ENCODE measurements around the gene WDR26.

DNA sequence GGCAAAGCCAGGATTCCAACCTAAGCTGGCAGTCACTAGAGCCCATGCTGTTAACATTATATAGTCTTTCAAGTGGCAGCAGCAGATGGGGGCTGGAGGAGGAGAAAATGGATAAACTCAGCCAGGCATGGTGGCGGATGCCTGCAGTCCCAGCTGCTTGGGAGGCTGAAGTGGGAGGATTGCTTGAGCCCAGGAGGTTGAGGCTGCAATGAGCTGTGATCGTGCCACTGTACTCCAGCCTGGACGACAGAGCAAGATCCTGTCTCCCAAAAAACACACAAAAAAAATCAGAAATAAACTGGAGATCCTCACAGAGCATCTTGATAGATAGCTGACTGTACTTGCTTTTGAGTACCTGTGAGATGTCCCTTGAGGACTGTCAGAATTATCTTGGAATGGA is 13.4 kb upstream of the WDR26 start:
- TF ChIP-seq, protein P1, sequence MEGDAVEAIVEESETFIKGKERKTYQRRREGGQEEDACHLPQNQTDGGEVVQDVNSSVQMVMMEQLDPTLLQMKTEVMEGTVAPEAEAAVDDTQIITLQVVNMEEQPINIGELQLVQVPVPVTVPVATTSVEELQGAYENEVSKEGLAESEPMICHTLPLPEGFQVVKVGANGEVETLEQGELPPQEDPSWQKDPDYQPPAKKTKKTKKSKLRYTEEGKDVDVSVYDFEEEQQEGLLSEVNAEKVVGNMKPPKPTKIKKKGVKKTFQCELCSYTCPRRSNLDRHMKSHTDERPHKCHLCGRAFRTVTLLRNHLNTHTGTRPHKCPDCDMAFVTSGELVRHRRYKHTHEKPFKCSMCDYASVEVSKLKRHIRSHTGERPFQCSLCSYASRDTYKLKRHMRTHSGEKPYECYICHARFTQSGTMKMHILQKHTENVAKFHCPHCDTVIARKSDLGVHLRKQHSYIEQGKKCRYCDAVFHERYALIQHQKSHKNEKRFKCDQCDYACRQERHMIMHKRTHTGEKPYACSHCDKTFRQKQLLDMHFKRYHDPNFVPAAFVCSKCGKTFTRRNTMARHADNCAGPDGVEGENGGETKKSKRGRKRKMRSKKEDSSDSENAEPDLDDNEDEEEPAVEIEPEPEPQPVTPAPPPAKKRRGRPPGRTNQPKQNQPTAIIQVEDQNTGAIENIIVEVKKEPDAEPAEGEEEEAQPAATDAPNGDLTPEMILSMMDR (IDR thresholded peaks at IDR 0.05): no peak
- no peak for TF ChIP-seq POLR2A (IDR thresholded peaks at IDR 0.05)
- TF ChIP-seq POLR2AphosphoS5 (IDR thresholded peaks at IDR 0.05): no peak

All from breast epithelium (tissue), 3 donors.